HepG2 (cell line): ENCODE measurements around the gene UBL5. TPM values are rescaled to one million over a fixed set of nuclear protein-coding genes. Genes with fewer than 3 reads are reported as not detected.

Source experiments
- ATAC-seq: fragments of 200-7000 bp; cut with Tn5 transposase; 3 replicates; pipeline ENCODE4 v1.9.1; 2020; ENCODE audit warnings: mild to moderate bottlenecking, moderate library complexity
- BruUV-seq: library from RNA; stranded (reverse); fragments of 400-500 nt; replicated peaks from 2 replicates; lab custom pipeline; 2021; lab: Mats Ljungman, UMichigan
- CTCF ChIA-PET: fragments of 300-600 bp; formaldehyde crosslinking; extraction: SDS; loops from one replicate; lab custom pipeline; 2021; ENCODE audit warnings: low total read pairs, inconsistent platforms, low intra/inter-chr PET ratio; lab: Yijun Ruan, JAX
- POLR2A ChIA-PET: fragments of 350-600 bp; sonication (Branson Sonifier 250); formaldehyde crosslinking; loops from one replicate; lab custom pipeline; 2020; ENCODE audit warnings: antibody characterized with exemption, inconsistent platforms; lab: Yijun Ruan, JAX
- DNase-seq: peaks from one replicate; pipeline ENCODE4 v3.0.0-alpha.2; 2015; ENCODE audit warnings: low spot score
- FAIRE-seq: peaks from 3 replicates; lab custom pipeline; 2011; peaks lifted over from hg19 to GRCh38; lab: Jason Lieb, UNC
- H2AFZ ChIP-seq: one replicate; pipeline ENCODE4 v1.6.1; 2011; ENCODE audit warnings: low read length, inconsistent platforms
- H3K27ac ChIP-seq: fragments of 300-600 bp; 3 replicates; pipeline ENCODE4 v1.8.0; 2011; ENCODE audit warnings: mixed run types, mild to moderate bottlenecking, mixed read lengths, low read length, inconsistent platforms; ENCODE audit not compliant: insufficient read depth; ENCODE audit errors: extremely low read length
- H3K27me3 ChIP-seq, 2 experiments: fragments of 200-600 bp in 1 of 2; 2 replicates in 1 of 2; 3 replicates in 1 of 2; pipeline versions ENCODE4 v1.6.0 to v1.8.0; 2011; ENCODE audit warnings: low read length in 2 of 2, mild to moderate bottlenecking in 2 of 2, moderate library complexity in 2 of 2, inconsistent platforms in 1 of 2; ENCODE audit not compliant: insufficient read depth in 2 of 2, control insufficient read depth in 1 of 2
- H3K36me3 ChIP-seq, 2 experiments: fragments of 200-600 bp in 1 of 2; replicated peaks in 1 of 2; 2 replicates in 1 of 2; 3 replicates in 1 of 2; pipeline versions ENCODE4 v1.5.1 to v1.8.0; 2011; ENCODE audit warnings: low read length in 2 of 2, inconsistent platforms in 1 of 2; ENCODE audit not compliant: insufficient read depth in 2 of 2, control insufficient read depth in 1 of 2
- H3K4me1 ChIP-seq: 2 replicates; pipeline ENCODE4 v1.5.1; 2012; ENCODE audit warnings: low read length, inconsistent platforms; ENCODE audit not compliant: insufficient read depth
- H3K4me2 ChIP-seq: 2 replicates; pipeline ENCODE4 v1.6.0; 2011; ENCODE audit warnings: low read depth, low read length, inconsistent platforms
- H3K4me3 ChIP-seq, 3 experiments: fragments of 200-600 bp in 1 of 3; sonication (generic), shearing (Covaris generic) in 1 of 3; replicated peaks in 1 of 3; 2 replicates each; pipeline ENCODE4 v1.5.1; 2011 to 2016; ENCODE audit warnings: low read length in 3 of 3, inconsistent platforms in 2 of 3, low read depth in 2 of 3, mild to moderate bottlenecking in 2 of 3, control low read depth in 1 of 3, mixed read lengths in 1 of 3; ENCODE audit not compliant: insufficient read depth in 1 of 3
- H3K79me2 ChIP-seq: one replicate; pipeline ENCODE4 v1.6.1; 2011; ENCODE audit warnings: low read length, inconsistent platforms; ENCODE audit not compliant: insufficient read depth
- H3K9ac ChIP-seq: 2 replicates; pipeline ENCODE4 v1.6.0; 2011; ENCODE audit warnings: mild to moderate bottlenecking, low read depth, low read length, inconsistent platforms; ENCODE audit not compliant: insufficient read depth
- H3K9me3 ChIP-seq: 2 replicates; pipeline ENCODE4 v1.5.1; 2012; ENCODE audit warnings: mild to moderate bottlenecking, low read length
- H4K20me1 ChIP-seq: 2 replicates; pipeline ENCODE4 v1.6.0; 2011; ENCODE audit warnings: inconsistent platforms, mild to moderate bottlenecking, low read length, moderate library complexity; ENCODE audit not compliant: insufficient read depth
- AKNA ChIP-seq: sonication (generic); formaldehyde crosslinking; IDR thresholded peaks from 2 replicates; pipeline ENCODE4 v1.4.0; 2020; ENCODE audit warnings: missing genetic modification reagents, borderline replicate concordance
- HNRNPL ChIP-seq: fragments of 200-400 bp; formaldehyde crosslinking; IDR thresholded peaks from 2 replicates; pipeline ENCODE4 v1.6.1; 2017; ENCODE audit warnings: mild to moderate bottlenecking, low read depth, low read length
- JUNB ChIP-seq: sonication (generic); formaldehyde crosslinking; IDR thresholded peaks from 2 replicates; pipeline ENCODE4 v1.8.0; 2022; ENCODE audit warnings: missing genetic modification reagents, mild to moderate bottlenecking, borderline replicate concordance
- NR2F6 ChIP-seq, 2 experiments: IDR thresholded peaks; 2 replicates each; pipeline ENCODE4 v1.6.1; 2016; ENCODE audit warnings: antibody characterized with exemption in 1 of 2, mild to moderate bottlenecking in 1 of 2
- ZNF761 ChIP-seq: sonication (generic); formaldehyde crosslinking; conservative IDR thresholded peaks from 2 replicates; pipeline ENCODE4 v1.4.0; 2020; ENCODE audit warnings: mild to moderate bottlenecking, missing genetic modification reagents
- WGBS: methylation state at CpG from one replicate; pipeline ENCODE4 v1.1.6; 2017; ENCODE audit warnings: low lambda C conversion rate; 5-methylcytosine and 5-hydroxymethylcytosine counted together
- in situ Hi-C: cut with HindIII; loops from 2 replicates; pipeline ENCODE4 v1.10.0; 2017; ENCODE audit warnings: low pct_unique_long_range_greater_than_20kb; ENCODE audit not compliant: extremely low pct_ligation_motif_present
- intact Hi-C: fragments of 100-400 bp; cut with micrococcal nuclease; formaldehyde crosslinking; loops from one replicate; pipeline ENCODE4 v1.10.0; 2022; ENCODE audit not compliant: unreplicated experiment
- polyA plus RNA-seq, 8 experiments: library from polyadenylated mRNA; depleted of rRNA in 3 of 8; stranded (reverse) in 7 of 8; unstranded in 1 of 8; fragments of >200 nt; fragmentation: Illumina TruSeq in 4 of 8; extraction: Trizol in 4 of 8; gene quantifications; 2 replicates each; pipeline versions ENCODE4 v1.2.1 to v1.2.3, GENCODE V29; 2011 to 2016; ENCODE audit warnings: low read depth in 4 of 8, missing spikeins in 1 of 8, mixed read lengths in 1 of 8; ENCODE audit not compliant: insufficient read depth in 1 of 8
- total RNA-seq, 5 experiments: library from RNA; depleted of rRNA; stranded (reverse); fragments of >200 nt; fragmentation: Illumina TruSeq; extraction: Trizol; gene quantifications; 2 replicates each; pipeline ENCODE4 v1.2.3, GENCODE V29; 2016; ENCODE audit warnings: low read depth in 1 of 5
- TF ChIP-seq, protein P1 (sequence below): sonication (generic); formaldehyde crosslinking; IDR thresholded peaks from 2 replicates; pipeline ENCODE4 v1.5.0; 2020; ENCODE audit warnings: missing genetic modification reagents, mild to moderate bottlenecking, borderline replicate concordance
- TF ChIP-seq, protein P2 (sequence below): sonication (generic); formaldehyde crosslinking; IDR thresholded peaks from 2 replicates; pipeline ENCODE4 v1.5.0; 2020; ENCODE audit warnings: mild to moderate bottlenecking, missing genetic modification reagents
- TF ChIP-seq, protein P3 (sequence below): sonication (generic); formaldehyde crosslinking; IDR thresholded peaks from 2 replicates; pipeline ENCODE4 v1.8.0; 2022; ENCODE audit warnings: mild to moderate bottlenecking, missing genetic modification reagents, moderate library complexity

Gene UBL5
- total and polyA plus RNA-seq, 2 of the 13 experiments (the other 11 are each of a cell fraction or from before 2014, with no cell fraction given): 373 to 487 TPM

DNA sequence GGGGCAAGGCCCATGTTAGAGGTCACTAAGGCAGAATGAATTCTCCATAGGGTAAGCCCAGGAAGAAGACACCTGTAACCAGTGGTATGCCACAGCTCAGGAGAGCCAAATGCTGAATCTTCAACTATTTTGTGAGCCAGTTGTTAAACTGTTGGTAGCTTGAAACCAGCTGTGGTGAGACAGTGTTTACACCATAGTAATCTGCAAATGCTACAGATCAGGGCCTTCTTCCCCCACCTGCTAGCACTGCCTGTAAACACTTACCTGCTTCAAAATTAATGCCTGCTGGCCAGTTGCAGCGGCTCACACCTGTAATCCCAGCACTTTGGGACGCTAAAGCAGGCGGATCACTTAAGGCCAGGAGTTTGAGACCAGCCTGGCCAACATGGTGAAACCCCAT lies 20.9 kb upstream of the UBL5 start (continued):
- TF ChIP-seq AKNA: no peak

GRCh38 chr19:9808855-9809824 lies 18.6 kb upstream of the UBL5 start:
- peaks cover 3% of the 10 kb centered on the region for H3K79me2 ChIP-seq
- no peak for DNase-seq
- intact Hi-C loops (no loop called here), in situ Hi-C loops (no loop called here)
- ATAC-seq: no peak; the same call in 2 of the 3 replicates
- FAIRE-seq: no peak
- BruUV-seq: no TSS peak
- no peaks in the 10 kb centered on the region for H3K9me3 ChIP-seq
- no peak overlapping the region for H2AFZ ChIP-seq
- H3K27ac ChIP-seq: no peak overlapping the region
- H3K4me2 ChIP-seq: no peak overlapping the region
- no peak overlapping the region for H3K9ac ChIP-seq
- no peak overlapping the region for H3K4me3 ChIP-seq
- no peaks in the 10 kb centered on the region for H3K27me3 ChIP-seq
- 94% methylated on average over 8 of the region's 11 CpGs for WGBS
- POLR2A ChIA-PET: interaction anchor here (1.4 kb wide), 1 partner anchor 10 kb away, joined by 3 read pairs; the partner anchor contains the start of gene FBXL12
- CTCF ChIA-PET: no interaction called here
- H3K4me1 ChIP-seq: no peaks in the 10 kb centered on the region
- no peaks in the 10 kb centered on the region for H4K20me1 ChIP-seq
- peaks cover 12 to 28% of the 10 kb centered on the region in 2 experiments for H3K36me3 ChIP-seq
- no peak for TF ChIP-seq ZNF761 (CRISPR knock-in tag)
- TF ChIP-seq, protein P1, sequence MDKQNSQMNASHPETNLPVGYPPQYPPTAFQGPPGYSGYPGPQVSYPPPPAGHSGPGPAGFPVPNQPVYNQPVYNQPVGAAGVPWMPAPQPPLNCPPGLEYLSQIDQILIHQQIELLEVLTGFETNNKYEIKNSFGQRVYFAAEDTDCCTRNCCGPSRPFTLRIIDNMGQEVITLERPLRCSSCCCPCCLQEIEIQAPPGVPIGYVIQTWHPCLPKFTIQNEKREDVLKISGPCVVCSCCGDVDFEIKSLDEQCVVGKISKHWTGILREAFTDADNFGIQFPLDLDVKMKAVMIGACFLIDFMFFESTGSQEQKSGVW (CRISPR knock-in tag): no peak
- TF ChIP-seq, protein P2, sequence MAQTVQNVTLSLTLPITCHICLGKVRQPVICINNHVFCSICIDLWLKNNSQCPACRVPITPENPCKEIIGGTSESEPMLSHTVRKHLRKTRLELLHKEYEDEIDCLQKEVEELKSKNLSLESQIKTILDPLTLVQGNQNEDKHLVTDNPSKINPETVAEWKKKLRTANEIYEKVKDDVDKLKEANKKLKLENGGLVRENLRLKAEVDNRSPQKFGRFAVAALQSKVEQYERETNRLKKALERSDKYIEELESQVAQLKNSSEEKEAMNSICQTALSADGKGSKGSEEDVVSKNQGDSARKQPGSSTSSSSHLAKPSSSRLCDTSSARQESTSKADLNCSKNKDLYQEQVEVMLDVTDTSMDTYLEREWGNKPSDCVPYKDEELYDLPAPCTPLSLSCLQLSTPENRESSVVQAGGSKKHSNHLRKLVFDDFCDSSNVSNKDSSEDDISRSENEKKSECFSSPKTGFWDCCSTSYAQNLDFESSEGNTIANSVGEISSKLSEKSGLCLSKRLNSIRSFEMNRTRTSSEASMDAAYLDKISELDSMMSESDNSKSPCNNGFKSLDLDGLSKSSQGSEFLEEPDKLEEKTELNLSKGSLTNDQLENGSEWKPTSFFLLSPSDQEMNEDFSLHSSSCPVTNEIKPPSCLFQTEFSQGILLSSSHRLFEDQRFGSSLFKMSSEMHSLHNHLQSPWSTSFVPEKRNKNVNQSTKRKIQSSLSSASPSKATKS (CRISPR knock-in tag): no peak
- TF ChIP-seq NR2F6 (IDR thresholded peaks at IDR 0.05): no peak
- TF ChIP-seq NR2F6 (CRISPR knock-in tag; IDR thresholded peaks at IDR 0.05): no peak
- TF ChIP-seq HNRNPL: no peak
- TF ChIP-seq, protein P3, sequence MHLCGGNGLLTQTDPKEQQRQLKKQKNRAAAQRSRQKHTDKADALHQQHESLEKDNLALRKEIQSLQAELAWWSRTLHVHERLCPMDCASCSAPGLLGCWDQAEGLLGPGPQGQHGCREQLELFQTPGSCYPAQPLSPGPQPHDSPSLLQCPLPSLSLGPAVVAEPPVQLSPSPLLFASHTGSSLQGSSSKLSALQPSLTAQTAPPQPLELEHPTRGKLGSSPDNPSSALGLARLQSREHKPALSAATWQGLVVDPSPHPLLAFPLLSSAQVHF (CRISPR knock-in tag): no peak
- TF ChIP-seq JUNB (CRISPR knock-in tag): no peak
